Aortic smooth muscle cell (primary cell): ENCODE data around the gene C2orf15. TPM values are rescaled to one million over a fixed set of nuclear protein-coding genes. Genes with fewer than 3 reads are reported as not detected.

ENCODE experiments used
- total RNA-seq: library from RNA; depleted of rRNA; stranded (reverse); fragments of >200 nt; gene quantifications from 2 replicates; pipeline ENCODE4 v1.2.3, GENCODE V29; 2014

Gene C2orf15, protein sequence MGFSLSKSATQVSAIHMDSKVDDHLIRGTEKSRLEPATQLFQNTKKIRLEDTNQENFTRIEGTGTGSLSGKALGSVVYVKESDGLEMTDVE
- not detected in 2 replicates for total RNA-seq

DNA sequence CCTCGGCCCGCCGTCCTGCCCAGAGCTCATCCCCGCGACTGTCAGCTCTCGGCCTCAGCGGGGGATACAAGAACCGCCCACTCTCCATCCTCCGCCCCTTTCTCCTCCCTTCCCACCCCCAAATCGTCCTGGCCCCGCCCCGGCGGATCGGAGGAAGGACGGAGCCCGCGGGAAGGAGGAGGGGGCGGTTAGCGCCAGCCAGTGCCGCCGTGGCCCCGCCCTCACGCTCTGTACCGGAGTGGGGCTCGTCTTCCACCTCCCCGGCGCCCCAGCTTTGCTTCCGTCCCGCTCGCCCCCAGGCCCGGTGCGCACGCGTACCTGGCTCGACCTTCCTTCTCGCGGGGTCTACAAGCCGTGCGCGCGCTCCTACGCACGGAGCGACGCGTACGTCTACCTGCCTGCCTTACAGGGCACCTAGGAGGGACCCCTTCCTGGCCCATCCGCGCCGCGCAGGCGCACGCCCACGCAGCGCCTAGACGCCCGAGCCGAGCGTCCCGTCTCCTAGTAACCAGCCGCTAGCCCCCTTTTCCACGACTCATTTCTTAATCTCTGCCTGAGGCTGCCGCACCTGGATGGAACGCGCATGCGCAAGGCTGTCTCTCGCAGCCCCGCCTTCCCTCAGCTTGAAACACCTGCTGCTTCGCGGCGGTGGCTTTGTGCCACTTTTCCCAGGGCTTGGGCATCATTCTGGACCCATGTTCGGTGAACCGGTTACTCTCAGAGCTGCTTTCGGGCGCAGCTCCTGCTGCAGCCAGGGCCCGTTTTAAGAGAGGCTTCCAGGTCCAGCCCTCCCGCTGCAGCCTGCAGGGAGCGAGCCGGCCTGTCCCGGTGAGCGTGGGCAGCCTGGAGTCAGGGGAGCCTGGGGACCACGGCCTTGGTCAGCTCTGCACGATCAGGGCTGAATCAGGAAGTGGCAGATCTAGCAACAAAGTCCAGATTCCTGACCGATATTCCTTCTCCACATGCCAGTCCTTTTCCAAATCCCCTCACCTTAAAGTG is at the start of gene C2orf15:
Gene C2orf15, plus strand, starts transcription at position 598 of the 999 bp plus-strand sequence. CDS start 8,852 bp downstream, outside the sequence.

GRCh38 chr2:99154643-99155536 is 13.4 kb downstream of the C2orf15 start, which contains the start of the genes LIPT1 and TSGA10:
TSS of gene LIPT1 (plus strand) at chr2:99154967. CDS start at chr2:99161958, 6,991 bp downstream.
TSS of gene TSGA10 (minus strand) at chr2:99154942. CDS start at chr2:99109439, 45,503 bp downstream.

GRCh38 chr2:99180755-99181623 is 39.5 kb downstream of the C2orf15 start, which contains the start of the genes MITD1 and MRPL30:
TSS of gene MITD1 (minus strand) at chr2:99181058. CDS start at chr2:99180981, 77 bp downstream.
TSS of gene MRPL30 (plus strand) at chr2:99181184. CDS start at chr2:99186204, 5,020 bp downstream.

Other genes with a start within 250 kb of the C2orf15 start
- gene CRACDL, start 205.5 kb upstream of the C2orf15 start, total RNA-seq: 0.12 and 0.13 TPM in 2 replicates
- gene TSGA10, start 13.2 kb downstream of the C2orf15 start, total RNA-seq: 2.7 and 2.8 TPM in 2 replicates
- gene LIPT1, start 13.3 kb downstream of the C2orf15 start, total RNA-seq: 5.8 and 8.0 TPM in 2 replicates
- 22.3 and 24.2 TPM in 2 replicates for gene MITD1, start 39.4 kb downstream of the C2orf15 start, total RNA-seq
- 30.6 and 35.1 TPM in 2 replicates for gene MRPL30, start 39.5 kb downstream of the C2orf15 start, total RNA-seq
- gene LYG2, start 114.0 kb downstream of the C2orf15 start, total RNA-seq: not detected in 2 replicates
- gene LYG1, start 159.5 kb downstream of the C2orf15 start, total RNA-seq: 0.26 TPM in 1 of 2 replicates, not detected in the other
- 48.0 and 52.8 TPM in 2 replicates for gene TXNDC9, start 194.6 kb downstream of the C2orf15 start, total RNA-seq
- gene EIF5B, start 195.7 kb downstream of the C2orf15 start, total RNA-seq: 24.7 and 31.5 TPM in 2 replicates